Measurements from ENCODE around the gene GAB4. TPM values are rescaled to one million over a fixed set of nuclear protein-coding genes. Genes with fewer than 3 reads are reported as not detected.

GAB4 gene
- total and polyA plus RNA-seq, 2 of the 4 experiments (the other 2 are of a cell fraction) = not detected

DNA sequence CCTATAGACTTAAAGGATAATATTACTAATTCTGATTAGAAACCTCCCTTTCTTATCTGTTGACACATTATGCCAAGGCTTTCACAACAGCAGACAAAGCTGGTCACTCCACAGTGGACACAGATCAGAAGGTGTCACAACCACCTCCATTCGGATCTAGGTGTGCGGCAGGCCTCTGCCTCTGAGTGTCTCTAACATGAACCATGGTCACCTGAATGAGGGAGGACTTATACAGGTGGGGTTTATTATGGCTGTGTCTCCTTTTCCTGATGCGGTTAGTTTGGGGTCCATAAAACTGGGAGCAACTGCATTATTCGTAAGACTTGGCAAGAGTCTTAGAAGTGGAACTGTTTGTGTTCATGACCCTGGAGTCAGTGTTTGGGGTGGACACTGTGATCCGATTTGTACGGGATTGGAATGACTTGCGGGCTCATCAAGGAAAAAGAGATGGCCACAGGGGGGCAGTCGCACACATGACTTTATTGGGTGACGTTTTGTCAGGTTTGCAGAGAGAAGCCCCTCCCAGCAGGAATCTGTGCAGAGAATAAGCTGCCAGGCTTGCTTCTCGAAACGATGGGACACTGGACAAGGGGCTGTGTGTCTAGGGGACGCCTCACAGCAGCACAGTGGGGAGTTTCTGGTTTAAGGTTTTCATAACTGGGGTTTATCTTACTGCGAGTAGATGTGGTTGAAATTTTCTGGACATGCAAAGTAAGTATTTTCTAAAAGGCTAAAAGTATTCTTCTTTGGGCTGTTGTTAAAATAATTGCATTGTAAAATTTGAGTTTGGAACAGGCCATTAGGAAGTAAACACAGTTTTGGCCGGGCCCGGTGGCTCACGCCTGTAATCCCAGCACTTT is 90.6 kb downstream of the GAB4 start:
- TF ChIP-seq RAD21 (IDR thresholded peaks at IDR 0.05; ENCODE audit: low read length) (peak; percentile 38), SMC3 (IDR thresholded peaks at IDR 0.05; ENCODE audit: low read depth, low read length) (peak; percentile 34), CEBPB (IDR thresholded peaks at IDR 0.05; ENCODE audit: low read depth, low read length) (no peak)
- TF ChIP-seq, protein P1, sequence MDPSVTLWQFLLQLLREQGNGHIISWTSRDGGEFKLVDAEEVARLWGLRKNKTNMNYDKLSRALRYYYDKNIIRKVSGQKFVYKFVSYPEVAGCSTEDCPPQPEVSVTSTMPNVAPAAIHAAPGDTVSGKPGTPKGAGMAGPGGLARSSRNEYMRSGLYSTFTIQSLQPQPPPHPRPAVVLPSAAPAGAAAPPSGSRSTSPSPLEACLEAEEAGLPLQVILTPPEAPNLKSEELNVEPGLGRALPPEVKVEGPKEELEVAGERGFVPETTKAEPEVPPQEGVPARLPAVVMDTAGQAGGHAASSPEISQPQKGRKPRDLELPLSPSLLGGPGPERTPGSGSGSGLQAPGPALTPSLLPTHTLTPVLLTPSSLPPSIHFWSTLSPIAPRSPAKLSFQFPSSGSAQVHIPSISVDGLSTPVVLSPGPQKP (IDR thresholded peaks at IDR 0.05; ENCODE audit: borderline replicate concordance, low read depth, low read length) = no peak
- TF ChIP-seq, protein P2, sequence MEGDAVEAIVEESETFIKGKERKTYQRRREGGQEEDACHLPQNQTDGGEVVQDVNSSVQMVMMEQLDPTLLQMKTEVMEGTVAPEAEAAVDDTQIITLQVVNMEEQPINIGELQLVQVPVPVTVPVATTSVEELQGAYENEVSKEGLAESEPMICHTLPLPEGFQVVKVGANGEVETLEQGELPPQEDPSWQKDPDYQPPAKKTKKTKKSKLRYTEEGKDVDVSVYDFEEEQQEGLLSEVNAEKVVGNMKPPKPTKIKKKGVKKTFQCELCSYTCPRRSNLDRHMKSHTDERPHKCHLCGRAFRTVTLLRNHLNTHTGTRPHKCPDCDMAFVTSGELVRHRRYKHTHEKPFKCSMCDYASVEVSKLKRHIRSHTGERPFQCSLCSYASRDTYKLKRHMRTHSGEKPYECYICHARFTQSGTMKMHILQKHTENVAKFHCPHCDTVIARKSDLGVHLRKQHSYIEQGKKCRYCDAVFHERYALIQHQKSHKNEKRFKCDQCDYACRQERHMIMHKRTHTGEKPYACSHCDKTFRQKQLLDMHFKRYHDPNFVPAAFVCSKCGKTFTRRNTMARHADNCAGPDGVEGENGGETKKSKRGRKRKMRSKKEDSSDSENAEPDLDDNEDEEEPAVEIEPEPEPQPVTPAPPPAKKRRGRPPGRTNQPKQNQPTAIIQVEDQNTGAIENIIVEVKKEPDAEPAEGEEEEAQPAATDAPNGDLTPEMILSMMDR (conservative IDR thresholded peaks at IDR 0.05; ENCODE audit: low read depth, low read length) = peak; percentile 49
- DNase-seq (peak; percentile 15), ATAC-seq (ENCODE audit: low read depth) (peak; percentile 68)
- no peak overlapping the region for H3K27ac ChIP-seq (ENCODE audit: insufficient read depth, low read length)
- H3K4ac ChIP-seq (ENCODE audit: low read depth, low read length) = no peak overlapping the region
- CTCF ChIA-PET = interaction anchor here (0.5 to 1.6 kb wide), 5 partner anchors 11 to 142 kb away, joined by 3 to 5 read pairs (median 3); no protein-coding TSS in a partner anchor
- H3K9me3 ChIP-seq (ENCODE audit: control insufficient read depth, insufficient read depth, low read length) = no peaks in the 10 kb centered on the region
- POLR2A ChIA-PET (ENCODE audit: unreplicated experiment) = no interaction called here
- dilution Hi-C loops (cut with HindIII; ENCODE audit: low sequenced_read_pairs, unreplicated experiment) = no loop called here
- H2AK5ac ChIP-seq (ENCODE audit: low read depth, low read length) = no peak overlapping the region
- H4K5ac ChIP-seq (ENCODE audit: low read depth, low read length) = no peak overlapping the region
- no peak overlapping the region for H2AK9ac ChIP-seq (replicated peaks; ENCODE audit: low read depth, low read length, poor library complexity)
- H3K56ac ChIP-seq (ENCODE audit: extremely low read depth, insufficient read depth, low read length) = no peak overlapping the region
- H3K4me1 ChIP-seq (ENCODE audit: control insufficient read depth, insufficient read depth, low read length) = no peaks in the 10 kb centered on the region
- H2BK20ac ChIP-seq (ENCODE audit: low read depth, low read length) = no peak overlapping the region
- H3K9ac ChIP-seq (ENCODE audit: low read depth, low read length) = no peak overlapping the region
- no peak overlapping the region for H4K91ac ChIP-seq (ENCODE audit: insufficient read depth, low read depth, low read length)
- no peak overlapping the region for H3K18ac ChIP-seq (ENCODE audit: low read depth, low read length)
- no peak overlapping the region for H3K23ac ChIP-seq (ENCODE audit: low read depth, low read length)
- no peak overlapping the region for H2BK120ac ChIP-seq (ENCODE audit: low read depth, low read length)
- H3K9me1 ChIP-seq (ENCODE audit: insufficient read depth, low read length) = no peaks in the 10 kb centered on the region
- H2BK15ac ChIP-seq (ENCODE audit: low read depth, low read length) = no peak overlapping the region
- H3K27me3 ChIP-seq (ENCODE audit: control insufficient read depth, insufficient read depth, low read length) = no peaks in the 10 kb centered on the region
- H4K20me1 ChIP-seq (ENCODE audit: insufficient read depth, low read length) = no peaks in the 10 kb centered on the region
- no peak overlapping the region for H2AFZ ChIP-seq (replicated peaks; ENCODE audit: low read length, poor library complexity)
- no peak overlapping the region for H3K4me3 ChIP-seq (ENCODE audit: insufficient read depth, low read depth, low read length)
- in situ Hi-C loops (cut with MboI; ENCODE audit: low sequenced_read_pairs) = no loop called here
- intact Hi-C loops (cut with micrococcal nuclease) = loop anchor here (2.0 kb wide), 2 partner anchors 141 to 583 kb away; no protein-coding TSS in a partner anchor
- WGBS, 2 experiments (ENCODE audit: extremely low coverage in 2 of 2, insufficient read length in 1 of 2) = 46% methylated on average over 5 of the region's 16 CpGs; no CpG with 5 or more reads in 1 of the 2 experiments
- no peak overlapping the region for H2BK5ac ChIP-seq (ENCODE audit: low read depth, low read length, poor library complexity, severe bottlenecking)
- H3K79me1 ChIP-seq (ENCODE audit: low read depth in 1 of 2, low read length in 2 of 2) = no peaks in the 10 kb centered on the region
- no peak overlapping the region for H4K8ac ChIP-seq (ENCODE audit: low read depth in 2 of 2, low read length in 2 of 2)
- no TSS peak for BruUV-seq (replicated peaks)
- no peak overlapping the region for H3K14ac ChIP-seq (replicated peaks; ENCODE audit: low read depth, low read length)
- H3K4me2 ChIP-seq (ENCODE audit: low read depth, low read length) = no peak overlapping the region
- H3K36me3 ChIP-seq (ENCODE audit: control insufficient read depth, insufficient read depth, low read length) = no peaks in the 10 kb centered on the region

Measured in IMR-90 (cell line).